HG03558 (cell line): ENCODE data around the gene PRPF4.
"Not testable (repeated sequence)": the region's sequence is repeated elsewhere in the genome, so short reads cannot be mapped to it uniquely, and the experiment has no call there.

Source experiments
- ATAC-seq: cut with Tn5 transposase; IDR thresholded peaks from one replicate; pipeline ENCODE4 v1.9.1; 2021; ENCODE audit warnings: moderate number of reproducible peaks; ENCODE audit not compliant: unreplicated experiment; ENCODE audit errors: extremely low read depth

The PRPF4 gene

DNA sequence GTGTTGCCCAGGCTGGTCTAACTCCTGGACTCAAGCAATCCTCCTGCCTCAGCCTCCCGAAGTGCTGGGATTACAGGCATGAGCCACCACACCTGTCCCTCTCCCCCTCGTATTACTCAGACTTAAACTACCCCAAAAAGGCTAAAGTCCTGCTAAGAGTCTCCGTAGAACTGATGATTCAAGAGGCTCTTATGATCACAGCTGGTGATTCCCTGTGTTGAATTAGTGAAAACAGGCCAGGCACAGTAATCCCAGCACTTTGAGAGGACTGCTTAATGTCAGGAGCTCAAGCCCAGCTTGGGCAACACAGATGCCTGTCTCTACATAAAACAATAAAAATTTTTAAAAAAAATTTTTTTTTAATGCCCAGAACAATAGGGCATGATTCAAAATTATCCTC, 9.3 kb upstream of the PRPF4 start:
- ATAC-seq, result no peak

- ATAC-seq, result no peak
Observed at GRCh38 chr9:113267911-113268566, 7.4 kb upstream of the PRPF4 start.

- no peak for ATAC-seq
Observed at GRCh38 chr9:113269355-113269754, 6.1 kb upstream of the PRPF4 start.

DNA sequence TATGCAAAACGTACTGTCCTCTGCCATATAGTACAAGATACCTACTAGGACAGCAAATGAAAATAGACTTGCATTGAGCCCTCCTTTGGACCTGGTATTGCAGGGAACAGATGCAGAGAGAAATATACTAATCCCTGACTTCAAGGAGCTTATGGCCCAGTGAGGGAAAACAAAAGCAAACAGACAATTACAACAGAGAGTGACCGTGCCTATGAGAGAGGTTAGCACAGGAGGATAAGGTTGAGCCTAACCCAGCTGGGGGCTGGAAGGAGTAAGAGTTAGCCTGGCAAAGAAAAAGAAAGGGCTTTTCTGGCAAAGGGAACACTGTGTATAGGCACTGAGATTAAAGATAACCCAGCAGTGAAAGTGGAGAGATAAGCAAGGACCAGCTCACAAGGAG, 5.6 kb upstream of the PRPF4 start:
- ATAC-seq, result no peak

- ATAC-seq, result no peak
Observed at GRCh38 chr9:113274474-113275156, 843 bp upstream of the PRPF4 start.

DNA sequence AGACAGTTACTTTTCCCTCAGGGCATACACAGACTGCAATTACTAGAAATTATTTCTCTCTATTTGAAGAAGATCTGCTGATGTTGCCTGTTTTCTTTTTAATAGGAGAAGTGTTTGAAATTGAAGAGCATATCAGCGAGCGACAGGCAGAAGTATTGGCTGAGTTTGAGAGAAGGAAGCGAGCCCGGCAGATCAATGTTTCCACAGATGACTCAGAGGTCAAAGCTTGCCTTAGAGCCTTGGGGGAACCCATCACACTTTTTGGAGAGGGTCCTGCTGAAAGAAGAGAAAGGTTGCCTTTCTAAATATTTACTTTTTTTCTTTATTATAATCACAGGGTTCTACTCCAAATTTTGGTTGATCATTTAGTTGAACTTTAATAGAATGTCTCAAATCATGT, 3.4 kb downstream of the PRPF4 start:
- ATAC-seq, result no peak

- no peak for ATAC-seq
Observed at GRCh38 chr9:113281356-113281755, 5.9 kb downstream of the PRPF4 start.

DNA sequence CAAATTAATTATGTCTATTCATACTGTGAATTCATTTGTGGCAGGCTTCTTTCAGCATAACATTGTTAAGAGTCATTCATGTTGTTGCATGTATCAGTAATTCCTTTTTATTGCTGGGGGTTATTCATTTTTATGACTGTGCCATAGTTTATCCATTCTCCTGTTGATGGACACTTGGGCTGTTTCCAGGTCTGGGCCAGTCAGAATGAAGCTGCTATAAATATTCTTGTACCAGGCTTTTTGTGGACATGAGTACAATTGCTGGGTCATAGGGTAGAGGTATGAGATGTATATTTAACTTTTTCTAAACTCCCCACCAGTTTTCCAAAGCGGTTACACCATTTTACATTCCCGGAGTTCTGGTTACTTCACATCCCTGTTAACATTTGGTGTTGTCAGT, 13.6 kb downstream of the PRPF4 start:
- no peak for ATAC-seq

DNA sequence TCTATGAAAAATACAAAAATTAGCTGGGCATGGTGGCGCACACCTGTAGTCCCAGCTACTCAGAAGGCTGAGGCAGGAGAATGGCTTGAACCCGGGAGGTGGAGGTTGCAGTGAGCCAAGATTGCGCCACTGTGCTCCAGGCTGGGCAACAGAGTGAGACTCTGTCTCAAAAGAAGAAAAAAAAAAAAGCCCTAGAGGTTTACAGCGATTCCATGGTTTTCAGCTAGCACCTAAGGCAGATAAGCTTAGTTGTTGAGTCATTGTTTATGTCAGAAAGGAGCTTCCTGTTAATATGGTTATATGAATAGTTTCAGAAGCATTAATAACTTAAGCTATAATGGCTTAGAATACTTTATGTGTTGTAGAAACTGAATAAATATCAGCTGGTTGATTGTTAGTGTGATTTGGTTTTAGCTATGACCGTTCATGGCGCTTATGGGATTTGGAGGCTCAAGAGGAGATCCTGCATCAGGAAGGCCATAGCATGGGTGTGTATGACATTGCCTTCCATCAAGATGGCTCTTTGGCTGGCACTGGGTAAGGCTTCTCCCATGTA, 14.7 kb downstream of the PRPF4 start:
- no peak for ATAC-seq

- ATAC-seq, result no peak
Observed at GRCh38 chr9:113293285-113293878, 17.9 kb downstream of the PRPF4 start.

GRCh38 chr9:113296247-113296646, 20.8 kb downstream of the PRPF4 start:
- ATAC-seq, result not testable (repeated sequence)

- no peak for ATAC-seq
Observed at GRCh38 chr9:113296796-113297558, 21.5 kb downstream of the PRPF4 start.

GRCh38 chr9:113298311-113298710, 22.9 kb downstream of the PRPF4 start:
- no peak for ATAC-seq

- no peak for ATAC-seq
Observed at GRCh38 chr9:113298924-113299770, 23.7 kb downstream of the PRPF4 start.

GRCh38 chr9:113299800-113300292, 24.4 kb downstream of the PRPF4 start:
- ATAC-seq, result no peak

DNA sequence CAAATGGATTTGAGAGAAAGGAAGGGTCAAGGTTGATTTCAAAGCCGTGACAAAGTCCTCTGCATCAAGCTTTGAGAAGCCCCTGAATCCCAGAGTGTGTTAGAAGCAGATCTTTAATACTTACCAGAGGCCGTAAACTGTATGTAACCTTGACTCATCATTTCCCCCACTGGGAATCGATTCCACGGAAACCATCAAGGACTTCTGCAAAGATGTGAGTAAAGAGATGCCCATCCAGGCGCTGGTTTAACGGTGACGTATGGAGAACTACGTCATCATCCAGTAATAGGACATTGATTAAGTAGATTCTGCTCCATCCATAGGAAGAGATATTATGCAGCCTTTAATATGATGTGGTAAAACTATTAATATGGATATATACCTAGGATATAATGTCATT, 26.1 kb downstream of the PRPF4 start:
- ATAC-seq, result no peak

DNA sequence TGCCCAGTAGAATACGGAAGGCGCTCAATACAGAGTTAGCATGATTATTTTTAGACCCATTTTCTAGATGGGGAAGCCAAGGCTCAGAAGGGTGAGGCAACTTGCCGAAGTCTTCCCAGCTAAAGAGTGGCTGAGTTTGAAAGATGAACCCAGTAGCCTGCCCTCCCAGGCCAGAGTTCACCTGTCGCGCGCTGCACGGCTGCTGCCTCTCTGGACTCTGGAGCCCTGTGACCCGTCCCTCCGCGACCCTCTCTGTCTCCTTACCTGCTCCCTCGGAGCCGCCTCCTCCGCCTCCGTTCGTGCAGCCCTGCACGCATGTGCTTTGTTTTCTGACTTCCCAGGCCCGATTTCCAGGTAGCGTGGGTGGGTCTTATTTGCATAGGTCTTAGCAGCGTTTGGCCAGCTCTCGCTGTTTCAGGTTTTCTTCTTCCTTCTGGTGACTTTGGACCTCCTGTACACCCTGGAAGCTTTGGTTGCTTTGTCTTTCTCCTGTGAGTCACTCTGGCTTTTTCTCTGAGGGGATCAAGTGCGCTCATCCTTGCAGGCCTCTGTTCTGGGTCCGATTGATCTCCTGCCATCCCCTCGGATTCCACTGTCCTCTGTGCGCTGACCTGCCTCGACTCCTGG, 27.4 kb downstream of the PRPF4 start, which contains the start of gene RNF183:
TSS of gene RNF183 (minus strand) at position 585 of the 627 bp plus-strand sequence. CDS start 5,192 bp downstream, outside the sequence.
- ATAC-seq, result no peak

DNA sequence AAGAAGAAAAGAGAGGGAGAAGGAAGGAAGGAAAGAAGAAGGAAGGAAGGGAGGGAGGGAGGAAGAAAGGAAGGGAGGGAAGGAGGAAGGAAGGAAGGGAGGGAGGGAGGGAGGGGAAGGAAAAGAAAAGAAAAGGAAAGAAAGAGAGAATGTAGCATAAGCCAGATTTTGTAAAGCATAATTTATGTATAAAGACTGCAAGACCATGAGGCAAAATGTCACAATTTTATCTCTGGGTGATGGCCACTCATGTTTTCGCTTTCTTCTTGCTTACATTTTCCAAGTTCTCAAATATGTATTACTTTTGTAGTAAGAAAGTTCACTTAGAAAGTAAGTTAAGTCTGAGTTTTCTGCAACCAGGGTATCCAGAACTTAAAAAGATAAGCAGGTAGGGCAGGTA, 31.1 kb downstream of the PRPF4 start:
- ATAC-seq, result no peak

DNA sequence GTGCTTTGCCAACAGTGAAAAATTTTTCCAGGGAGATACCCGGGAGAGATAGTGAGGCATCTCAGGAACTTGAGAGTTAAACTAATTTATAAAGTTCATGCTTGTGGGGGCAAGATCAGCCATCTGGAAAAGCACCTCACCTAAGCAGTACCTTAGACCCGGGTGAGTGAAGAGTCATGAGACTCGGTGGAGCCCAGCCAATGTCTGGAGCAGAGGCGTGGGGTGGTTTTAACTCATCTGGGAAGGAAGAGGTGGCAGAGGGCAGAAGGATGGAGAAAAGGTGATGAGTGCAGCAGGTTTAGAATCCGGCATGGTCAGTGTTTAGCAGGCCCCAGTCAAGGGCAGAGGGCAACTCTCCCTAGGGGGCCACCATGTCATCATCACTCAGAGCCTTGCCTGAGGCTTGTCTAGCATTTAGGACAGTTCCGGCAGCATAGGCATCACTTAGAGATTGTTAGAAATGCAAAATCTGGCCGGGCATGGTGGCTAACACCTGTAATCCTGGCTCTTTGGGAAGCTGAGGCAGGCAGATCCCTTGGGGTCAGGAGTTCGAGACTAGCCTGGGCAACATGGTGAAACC, 32.0 kb downstream of the PRPF4 start:
- no peak for ATAC-seq
